ENCODE data around the gene SIRT6. TPM values are rescaled to one million over a fixed set of nuclear protein-coding genes. Genes with fewer than 3 reads are reported as not detected.
"Not testable (repeated sequence)": the region's sequence is repeated elsewhere in the genome, so short reads cannot be mapped to it uniquely, and the experiment has no call there.

Gene SIRT6
- total RNA-seq, 1 donor from 2014 or later, result 7.7 TPM

- DNase-seq (ENCODE audit: low read depth in 2 of 2), result no peak
These were observed 17.4 kb upstream of the SIRT6 start for GRCh38 chr19:4199699-4200293.

GRCh38 chr19:4198467-4199126, 16.2 kb upstream of the SIRT6 start:
- DNase-seq (ENCODE audit: low read depth in 2 of 2), result no peak

- DNase-seq (ENCODE audit: low read depth in 2 of 2), result no peak
These were observed 15.5 kb upstream of the SIRT6 start for GRCh38 chr19:4197625-4198466.

- no peak for DNase-seq (ENCODE audit: low read depth in 2 of 2)
These were observed 14.9 kb upstream of the SIRT6 start for GRCh38 chr19:4197228-4197624.

- no peak for DNase-seq (ENCODE audit: low read depth in 2 of 2)
These were observed 14.3 kb upstream of the SIRT6 start for GRCh38 chr19:4196587-4197148.

GRCh38 chr19:4196009-4196408, 13.6 kb upstream of the SIRT6 start:
- no peak for DNase-seq (ENCODE audit: low read depth in 2 of 2)

- DNase-seq (ENCODE audit: low read depth in 2 of 2), result no peak
These were observed 12.0 kb upstream of the SIRT6 start for GRCh38 chr19:4194353-4194752.

GRCh38 chr19:4192537-4192936, 10.2 kb upstream of the SIRT6 start:
- DNase-seq (ENCODE audit: low read depth in 2 of 2), result not testable (repeated sequence)

GRCh38 chr19:4189641-4190040, 7.3 kb upstream of the SIRT6 start:
- DNase-seq (ENCODE audit: low read depth in 2 of 2), result no peak

GRCh38 chr19:4187313-4188122, 5.2 kb upstream of the SIRT6 start:
- DNase-seq (ENCODE audit: low read depth in 2 of 2), result no peak

GRCh38 chr19:4186087-4186993, 4.0 kb upstream of the SIRT6 start:
- peak; percentile 66 to 73 for DNase-seq (ENCODE audit: low read depth in 2 of 2)

GRCh38 chr19:4185413-4186086, 3.2 kb upstream of the SIRT6 start:
- no peak for DNase-seq (ENCODE audit: low read depth in 2 of 2)

GRCh38 chr19:4184718-4185352, 2.5 kb upstream of the SIRT6 start:
- DNase-seq (ENCODE audit: low read depth in 2 of 2), result no peak

GRCh38 chr19:4183967-4184717, 1.8 kb upstream of the SIRT6 start:
- no peak for DNase-seq (ENCODE audit: low read depth in 2 of 2)

GRCh38 chr19:4181053-4181508, 1.3 kb downstream of the SIRT6 start:
- no peak for DNase-seq (ENCODE audit: low read depth in 2 of 2)

- no peak for DNase-seq (ENCODE audit: low read depth in 2 of 2)
These were observed 3.4 kb downstream of the SIRT6 start for GRCh38 chr19:4178990-4179389.

GRCh38 chr19:4177146-4177545, 5.2 kb downstream of the SIRT6 start:
- no peak for DNase-seq (ENCODE audit: low read depth in 2 of 2)

- DNase-seq (ENCODE audit: low read depth in 2 of 2), result no peak
These were observed 6.8 kb downstream of the SIRT6 start for GRCh38 chr19:4175669-4175931.

All from lung microvascular endothelial cell (primary cell).